GM21526 (cell line): ENCODE results near the gene PHC3.
A peak's percentile ranks its signal among the peaks of the same experiment; 100 is the strongest.
"Not testable (repeated sequence)": the region's sequence is repeated elsewhere in the genome, so short reads cannot be mapped to it uniquely, and the experiment has no call there.

Experiments used
- ATAC-seq: cut with Tn5 transposase; IDR thresholded peaks from one replicate; pipeline ENCODE4 v1.9.1; 2021; ENCODE audit warnings: moderate library complexity; ENCODE audit not compliant: unreplicated experiment, low FRiP score

The PHC3 gene

DNA sequence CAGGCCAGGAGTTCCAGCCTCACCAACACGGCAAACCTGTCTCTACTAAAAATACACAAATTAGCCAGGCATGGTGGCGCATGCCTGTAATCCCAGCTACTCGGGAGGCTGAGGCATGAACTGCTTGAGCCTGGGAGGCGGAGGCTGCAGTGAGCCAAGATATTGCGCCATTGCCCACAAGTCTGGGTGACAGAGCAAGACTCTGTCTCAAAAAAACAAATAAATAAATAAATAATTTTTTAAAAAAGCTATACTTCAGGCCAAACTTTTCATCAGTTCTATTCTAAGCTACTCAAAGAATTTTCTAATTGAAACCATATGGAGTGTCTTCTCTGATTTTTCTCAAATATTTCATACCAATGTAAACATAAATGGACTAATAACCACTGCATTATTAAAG, 43.5 kb downstream of the PHC3 start:
- no peak for ATAC-seq

- no peak for ATAC-seq
Measured at GRCh38 chr3:170132335-170132734, 49.2 kb downstream of the PHC3 start.

DNA sequence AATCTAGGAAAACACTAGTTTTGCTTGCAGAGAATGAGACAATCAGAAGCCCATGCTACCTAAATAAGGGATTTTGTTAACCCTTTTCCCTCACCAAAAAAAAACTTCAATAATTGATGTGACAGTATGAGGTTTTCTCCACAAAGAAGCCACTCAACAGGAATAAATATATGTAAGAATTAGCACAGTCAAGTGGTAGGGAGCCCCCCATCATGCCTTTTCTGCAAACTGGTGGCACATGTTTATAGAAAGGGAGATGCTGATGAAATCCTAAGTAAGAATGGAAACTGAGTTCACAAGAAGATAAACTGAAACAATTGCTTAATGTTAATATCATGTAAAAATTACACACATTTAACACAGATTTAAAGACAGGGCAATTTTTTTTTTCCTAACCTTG, 51.0 kb downstream of the PHC3 start:
- ATAC-seq = no peak

DNA sequence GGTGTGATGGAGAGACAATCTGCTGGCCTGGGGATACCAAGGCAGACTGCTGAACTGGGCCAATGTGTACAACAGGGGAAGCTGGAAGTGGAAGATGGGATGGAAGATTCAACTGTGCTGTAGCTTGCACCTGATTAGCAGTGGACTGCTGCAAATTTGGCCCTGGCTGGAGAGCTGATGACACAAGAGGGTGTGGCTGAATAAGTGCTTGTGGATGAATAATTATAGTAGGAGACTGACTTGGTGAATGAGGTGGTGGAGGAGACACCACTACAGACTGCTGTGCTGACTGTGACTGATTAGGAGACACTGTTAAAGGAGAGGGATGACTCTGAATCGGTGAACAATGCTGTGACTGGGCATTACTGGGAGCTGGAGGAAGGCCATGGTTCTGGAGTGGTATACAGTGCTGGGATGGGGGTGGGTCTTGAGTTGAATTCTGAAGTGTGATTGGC, 52.5 kb downstream of the PHC3 start:
- ATAC-seq = peak; percentile 40

GRCh38 chr3:170128259-170128976, 53.1 kb downstream of the PHC3 start:
- peak; percentile 88 for ATAC-seq

DNA sequence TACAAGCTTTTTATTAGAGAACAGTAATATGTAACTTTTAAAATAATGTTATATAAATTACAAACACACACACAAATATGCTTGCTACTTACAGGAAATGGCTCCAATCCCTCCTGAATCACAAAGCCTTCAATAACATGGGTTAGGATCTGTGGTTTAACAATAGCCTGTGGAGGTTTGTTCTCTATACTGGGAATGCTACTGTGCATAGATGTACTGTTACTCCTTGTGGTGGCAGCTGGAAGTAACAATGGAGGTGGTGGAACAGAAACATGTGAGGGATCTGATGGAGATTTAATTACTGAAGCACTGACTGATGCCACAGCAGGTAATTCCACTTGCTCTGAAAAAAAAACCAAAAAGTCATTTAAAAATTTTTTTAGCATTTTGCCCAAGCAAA, 64.4 kb downstream of the PHC3 start:
- no peak for ATAC-seq

DNA sequence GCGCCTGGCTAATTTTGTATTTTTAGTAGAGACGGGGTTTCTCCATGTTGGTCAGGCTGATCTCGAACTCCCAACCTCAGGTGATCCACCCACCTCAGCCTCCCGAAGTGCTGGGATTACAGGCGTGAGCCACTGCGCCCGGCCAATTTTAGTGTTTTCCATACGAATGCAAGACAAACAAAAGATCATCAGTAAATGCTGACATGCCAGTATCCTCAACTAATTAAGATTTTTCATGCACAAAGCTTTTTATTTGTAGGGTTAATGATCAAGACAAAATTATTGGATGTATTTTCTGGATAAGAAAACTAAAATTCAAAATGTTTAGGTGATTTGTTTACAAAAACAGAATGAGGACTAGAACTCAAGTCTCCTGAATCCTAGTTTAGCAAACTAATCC, 67.4 kb downstream of the PHC3 start:
- ATAC-seq = not testable (repeated sequence)

DNA sequence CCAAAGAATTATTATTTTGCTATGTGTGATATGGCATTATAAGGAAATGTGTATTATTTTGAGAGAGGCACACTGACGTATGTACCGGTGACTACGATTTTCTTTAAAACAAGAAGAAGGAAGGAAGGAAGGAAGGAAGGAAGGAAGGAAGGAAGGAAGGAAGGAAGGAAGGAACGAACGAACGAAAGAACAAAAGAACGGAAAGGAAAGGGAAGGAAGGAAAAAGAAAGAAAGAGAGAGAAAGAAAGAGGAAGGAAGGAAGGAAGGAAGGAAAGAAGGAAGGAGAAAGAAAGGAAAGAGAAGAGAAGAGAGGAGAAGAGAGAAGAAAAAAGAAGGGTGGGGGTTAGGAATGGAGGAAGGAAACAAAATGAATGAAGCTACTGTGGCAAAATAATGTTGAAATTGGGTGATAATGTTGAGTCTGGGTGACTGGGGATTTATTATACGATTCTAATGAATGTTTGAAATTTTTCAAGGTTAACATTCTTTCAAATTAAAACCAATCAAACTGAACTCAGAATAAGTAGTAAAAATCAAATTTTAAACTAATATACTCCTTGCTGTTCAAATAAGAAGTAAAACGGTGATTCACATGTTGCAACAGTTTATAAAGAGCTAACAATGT, 70.3 kb downstream of the PHC3 start:
- no peak for ATAC-seq

- no peak for ATAC-seq
Measured at GRCh38 chr3:170109579-170110293, 71.8 kb downstream of the PHC3 start.

DNA sequence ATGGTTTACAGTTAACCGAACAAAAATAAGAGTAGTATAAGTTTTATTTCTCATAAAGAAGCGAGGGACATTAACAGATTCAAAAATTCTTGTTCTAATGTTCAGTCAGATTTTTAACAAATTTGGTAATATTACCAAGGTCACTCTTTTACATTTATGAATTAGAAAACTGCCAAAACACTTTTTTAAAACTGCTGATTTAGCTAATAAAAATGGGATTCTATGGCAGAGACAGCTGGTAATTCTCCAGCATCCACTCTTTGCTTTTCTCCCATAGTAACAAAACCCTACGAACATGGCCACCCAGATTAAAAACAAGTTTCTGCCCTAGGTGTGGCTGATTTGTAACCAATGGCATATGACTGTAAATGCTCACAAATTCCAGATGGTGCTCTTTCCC, 72.6 kb downstream of the PHC3 start:
- ATAC-seq = no peak

DNA sequence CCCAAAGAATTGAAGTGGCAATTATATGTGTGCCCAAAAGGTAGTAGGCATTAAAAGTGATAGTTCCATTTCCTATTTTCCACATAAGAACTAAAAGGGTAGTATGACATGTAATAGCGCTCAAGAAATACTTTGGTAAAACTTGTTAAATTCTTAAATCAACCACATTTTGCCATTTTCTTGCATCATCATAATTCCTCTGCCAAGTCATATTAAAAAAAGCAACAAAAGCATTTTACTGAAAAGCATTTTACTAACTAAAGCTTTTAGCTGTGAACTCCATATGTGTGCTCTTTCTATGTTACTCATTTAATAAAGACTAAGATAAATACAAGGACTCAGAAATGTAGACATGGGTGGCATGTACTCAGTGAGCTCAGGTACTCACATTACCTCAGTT, 73.6 kb downstream of the PHC3 start:
- ATAC-seq = no peak

- no peak for ATAC-seq
Measured at GRCh38 chr3:170102431-170102830, 79.1 kb downstream of the PHC3 start.

- no peak for ATAC-seq
Measured at GRCh38 chr3:170100944-170101343, 80.6 kb downstream of the PHC3 start.

GRCh38 chr3:170098753-170099152, 82.8 kb downstream of the PHC3 start:
- ATAC-seq = no peak

- ATAC-seq = no peak
Measured at GRCh38 chr3:170096342-170096741, 85.2 kb downstream of the PHC3 start.

- ATAC-seq = no peak
Measured at GRCh38 chr3:170095771-170096170, 85.8 kb downstream of the PHC3 start.

GRCh38 chr3:170092907-170093306, 88.6 kb downstream of the PHC3 start:
- no peak for ATAC-seq

- ATAC-seq = no peak
Measured at GRCh38 chr3:170090601-170090981, 90.9 kb downstream of the PHC3 start.

DNA sequence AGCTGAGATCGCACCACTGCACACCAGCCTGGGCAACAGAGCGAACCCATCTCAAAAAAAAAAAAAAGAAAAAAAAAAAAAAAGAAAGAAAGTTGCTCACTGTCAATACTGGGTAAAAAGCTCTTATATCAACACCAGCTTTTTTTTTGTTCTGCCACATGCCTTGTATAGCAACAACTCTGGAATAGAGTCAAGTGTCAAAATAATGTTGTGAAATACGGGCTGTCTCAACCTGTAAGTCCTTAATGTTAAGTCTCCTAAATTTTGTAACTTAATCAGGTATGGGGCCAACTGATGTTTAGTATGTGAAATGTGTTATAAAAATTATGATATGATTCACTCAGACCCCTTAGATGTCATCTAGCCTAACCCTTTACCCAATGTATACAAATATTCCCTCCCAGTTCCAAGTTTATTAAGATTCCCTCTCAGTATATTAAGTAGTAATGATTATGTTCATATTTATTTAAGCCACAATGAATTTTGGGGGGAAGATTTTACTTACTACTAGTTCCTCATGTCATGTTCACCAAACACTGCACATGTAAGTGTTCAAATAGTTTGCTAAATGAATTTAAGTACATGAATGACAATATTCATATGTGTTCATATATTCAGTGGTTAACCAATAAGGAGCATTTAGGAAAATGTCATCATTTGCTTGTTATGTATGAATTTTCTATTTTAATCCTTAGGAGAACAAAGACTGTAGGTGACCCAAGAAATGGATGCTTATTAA, 91.5 kb downstream of the PHC3 start:
- no peak for ATAC-seq

DNA sequence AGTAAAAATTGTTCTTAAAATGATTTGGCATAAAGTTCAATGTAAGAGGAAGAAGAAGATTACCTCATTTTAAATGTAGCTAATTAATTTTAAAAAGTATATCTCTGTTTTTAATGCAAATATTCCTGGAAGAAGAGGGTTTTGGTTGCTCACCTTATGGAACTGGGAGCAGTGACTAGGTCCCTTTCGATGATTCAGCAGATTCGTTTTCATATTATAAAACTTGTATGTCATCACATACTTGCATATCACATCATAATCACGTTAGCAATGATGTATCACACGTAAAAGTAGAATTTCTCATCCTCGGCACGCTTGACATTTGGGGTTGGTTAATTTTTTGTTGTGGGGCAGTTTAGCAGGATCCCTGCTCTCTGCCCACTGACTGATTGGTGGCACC, 96.1 kb downstream of the PHC3 start:
- no peak for ATAC-seq

DNA sequence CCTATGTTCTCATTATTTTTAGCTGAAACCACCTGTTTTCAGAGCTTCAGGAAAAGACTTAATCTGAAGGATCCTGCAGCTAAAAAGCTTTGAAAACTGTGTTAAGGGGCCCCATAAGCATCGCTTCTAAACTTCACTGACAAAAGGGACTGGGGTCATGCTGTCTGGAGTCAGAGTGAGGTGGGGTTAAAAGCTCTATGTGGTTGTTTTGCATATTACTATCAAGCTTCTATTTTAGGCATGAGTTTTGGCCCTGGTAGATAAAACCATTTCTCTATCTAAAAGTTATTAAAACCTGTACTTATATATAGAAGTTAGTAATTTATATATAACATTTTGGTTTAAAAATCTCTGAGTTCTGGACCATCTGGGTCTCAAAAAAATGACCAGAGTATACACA, 98.2 kb downstream of the PHC3 start:
- ATAC-seq = no peak
